Tibial nerve (tissue), 4 donors: Measurements from ENCODE around the gene SNX10. TPM values are rescaled to one million over a fixed set of nuclear protein-coding genes. Genes with fewer than 3 reads are reported as not detected.

ENCODE experiments used
- DNase-seq, 2 donors: peaks; one replicate each; pipeline ENCODE4 v3.0.0-alpha.2; 2019; ENCODE audit warnings: low spot score in 2 of 2
- H3K27ac ChIP-seq, 4 donors: fragments of 200-600 bp; sonication (generic) in 3 of 4; one replicate each; pipeline ENCODE4 v1.5.1; 2017 to 2019; ENCODE audit warnings: mild to moderate bottlenecking in 1 of 4
- H3K27me3 ChIP-seq, 2 donors: fragments of 200-600 bp; sonication (generic) in 1 of 2; one replicate each; pipeline versions ENCODE4 v1.5.1 to v1.6.0; 2017 to 2019
- H3K36me3 ChIP-seq, 3 donors: fragments of 200-600 bp; sonication (generic); one replicate each; pipeline ENCODE4 v1.5.1; 2018 to 2019
- H3K4me1 ChIP-seq, 4 donors: fragments of 200-600 bp; sonication (generic) in 3 of 4; one replicate each; pipeline ENCODE4 v1.5.1; 2017 to 2019
- H3K4me3 ChIP-seq, 4 donors: fragments of 200-600 bp; sonication (generic) in 3 of 4; one replicate each; pipeline ENCODE4 v1.5.1; 2017 to 2019; ENCODE audit warnings: mild to moderate bottlenecking in 1 of 4, moderate library complexity in 1 of 4
- H3K9me3 ChIP-seq, 4 donors: fragments of 200-600 bp; sonication (generic) in 3 of 4; one replicate each; pipeline ENCODE4 v1.5.1; 2017 to 2019
- CTCF ChIP-seq, 5 experiments: fragments of 200-600 bp in 3 of 5; fragments of 450-650 bp in 2 of 5; sonication (generic) in 3 of 5; IDR thresholded peaks; one replicate each; pipeline ENCODE4 v1.5.1; 2016 to 2019; ENCODE audit warnings: antibody characterized with exemption in 5 of 5, mild to moderate bottlenecking in 3 of 5, moderate library complexity in 2 of 5
- EP300 ChIP-seq, 2 donors: sonication (generic); formaldehyde crosslinking; IDR thresholded peaks; one replicate each; pipeline ENCODE4 v1.6.1; 2017; ENCODE audit warnings: antibody characterized with exemption in 2 of 2, mild to moderate bottlenecking in 1 of 2
- POLR2A ChIP-seq, 2 donors: fragments of 450-650 bp; IDR thresholded peaks; one replicate each; pipeline ENCODE4 v1.6.1; 2017; ENCODE audit warnings: antibody characterized with exemption in 2 of 2, mild to moderate bottlenecking in 2 of 2, moderate library complexity in 2 of 2
- WGBS, 2 donors: methylation state at CpG; one replicate each; pipeline ENCODE4 v1.1.5; 2018; 5-methylcytosine and 5-hydroxymethylcytosine counted together
- total RNA-seq, 4 donors: library from RNA; depleted of rRNA; stranded (reverse); fragments of >200 nt; gene quantifications; one replicate each; pipeline ENCODE4 v1.1.0, GENCODE V29; 2016

The SNX10 gene
- total RNA-seq, 4 donors from 2014 or later, result 1.7 to 15.9 (median 2.5) TPM

DNA sequence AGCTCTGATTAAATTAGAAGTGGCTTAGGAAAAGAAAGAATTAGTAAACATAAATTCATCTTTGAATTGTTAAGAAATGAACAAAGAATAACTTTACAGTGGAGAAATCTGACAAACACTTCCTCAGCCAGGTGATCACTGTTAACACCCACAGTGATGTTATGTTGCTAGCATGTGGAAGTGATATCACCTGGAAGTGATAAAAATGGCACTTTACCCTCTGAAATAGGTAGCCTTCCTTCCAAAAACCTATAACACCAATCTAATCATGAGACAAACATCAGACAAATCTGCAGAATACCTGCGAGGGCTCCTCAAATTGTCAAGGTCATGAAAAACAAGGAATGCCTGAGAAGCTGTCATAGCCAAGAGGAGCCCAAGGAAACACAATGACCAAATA lies 59.5 kb downstream of the SNX10 start:
- Histone ChIP-seq H3K27ac (no peak overlapping the region), H3K4me3 (no peak overlapping the region), H3K4me1 (no peaks in the 10 kb centered on the region), H3K27me3 (no peaks in the 10 kb centered on the region), H3K36me3 (no peaks in the 10 kb centered on the region), H3K9me3 (no peaks in the 10 kb centered on the region)
- WGBS, 2 donors, result 95 to 100% methylated on average over 1 of the region's 1 CpG
- DNase-seq, result no peak
- TF ChIP-seq EP300 (IDR thresholded peaks at IDR 0.05) (no peak), POLR2A (IDR thresholded peaks at IDR 0.05) (no peak), CTCF (IDR thresholded peaks at IDR 0.05) (no peak)

- H3K27me3 ChIP-seq, result no peaks in the 10 kb centered on the region
- WGBS, 2 donors, result 92 to 95% methylated on average over 3 of the region's 3 CpGs
- H3K4me3 ChIP-seq, result no peak overlapping the region
- H3K4me1 ChIP-seq, result no peaks in the 10 kb centered on the region
- H3K27ac ChIP-seq, result no peak overlapping the region
- TF ChIP-seq POLR2A (IDR thresholded peaks at IDR 0.05), result no peak
- no peak for TF ChIP-seq EP300 (IDR thresholded peaks at IDR 0.05)
- TF ChIP-seq CTCF (IDR thresholded peaks at IDR 0.05), result no peak
- no peaks in the 10 kb centered on the region for H3K9me3 ChIP-seq
- DNase-seq, result no peak
- no peaks in the 10 kb centered on the region for H3K36me3 ChIP-seq
Measured at GRCh38 chr7:26356229-26356628, 64.6 kb downstream of the SNX10 start.

DNA sequence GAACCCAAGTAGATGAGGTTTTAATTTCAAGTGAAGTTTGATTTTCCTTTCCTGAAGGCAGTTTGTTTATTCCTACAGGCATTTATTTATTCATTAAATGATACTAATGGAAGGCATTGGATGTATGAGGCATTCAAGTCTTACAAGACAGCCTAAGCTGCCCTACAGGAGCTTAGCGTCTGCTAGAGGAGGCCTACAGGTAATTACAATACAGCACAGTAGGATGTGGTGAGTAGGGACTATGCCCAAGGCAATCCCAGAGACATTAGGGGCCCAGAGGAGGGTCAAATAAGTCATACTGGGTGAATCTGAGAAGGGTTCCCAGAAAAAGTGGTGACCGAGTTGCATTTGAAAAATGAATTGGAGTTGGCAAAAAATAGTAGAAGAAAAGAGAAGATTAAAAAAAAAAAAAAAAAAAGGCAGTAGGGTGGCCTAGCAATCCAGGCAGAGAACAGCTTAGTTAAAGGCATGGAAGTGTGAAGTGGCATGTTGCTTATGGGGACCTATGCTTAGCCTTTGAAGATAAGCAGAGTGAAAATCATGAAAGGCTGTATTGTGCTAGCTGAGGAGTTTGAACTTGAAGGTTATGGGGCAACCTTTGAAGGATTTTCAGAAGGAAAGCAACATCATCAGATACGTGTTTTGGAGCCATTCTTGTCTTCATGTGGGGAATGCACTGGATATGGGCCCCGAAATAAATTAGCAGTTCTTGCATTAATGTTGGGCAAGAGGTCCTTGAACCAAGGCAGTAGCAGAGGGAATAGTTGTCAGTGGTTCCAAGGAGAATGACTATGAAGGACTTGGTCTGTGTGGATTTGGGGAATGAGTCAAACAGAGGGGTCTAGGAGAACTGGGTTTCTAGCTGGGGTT lies 65.5 kb downstream of the SNX10 start:
- TF ChIP-seq EP300 (IDR thresholded peaks at IDR 0.05) (no peak), POLR2A (IDR thresholded peaks at IDR 0.05) (no peak), CTCF (IDR thresholded peaks at IDR 0.05) (no peak)
- WGBS, 2 donors, result 69 to 74% methylated on average over 3 to 4 of the region's 4 CpGs
- Histone ChIP-seq H3K9me3 (no peaks in the 10 kb centered on the region), H3K27ac (no peak overlapping the region), H3K27me3 (no peaks in the 10 kb centered on the region), H3K36me3 (no peaks in the 10 kb centered on the region), H3K4me3 (no peak overlapping the region), H3K4me1 (no peaks in the 10 kb centered on the region)
- DNase-seq, result no peak

DNA sequence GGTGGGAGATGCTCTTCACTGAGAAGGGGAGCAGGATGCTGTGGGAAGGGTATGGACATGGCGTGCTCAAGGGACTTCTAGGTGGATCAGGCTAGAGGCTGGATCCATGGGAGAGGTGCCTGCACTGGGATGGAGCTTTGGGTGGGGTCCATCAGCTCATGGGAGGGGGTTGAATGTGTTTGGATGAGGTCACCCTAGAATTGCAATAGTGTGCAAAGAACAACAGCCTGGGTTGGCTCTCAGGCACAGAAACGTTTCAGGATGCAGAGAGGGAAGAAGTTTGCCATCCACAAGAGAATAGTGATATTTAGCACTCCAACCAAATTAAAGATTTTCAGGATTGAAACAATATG lies 66.1 kb downstream of the SNX10 start:
- no peaks in the 10 kb centered on the region for H3K4me1 ChIP-seq
- TF ChIP-seq EP300 (IDR thresholded peaks at IDR 0.05), result no peak
- TF ChIP-seq POLR2A (IDR thresholded peaks at IDR 0.05), result no peak
- no peak for TF ChIP-seq CTCF (IDR thresholded peaks at IDR 0.05)
- DNase-seq, result no peak
- H3K27ac ChIP-seq, result no peak overlapping the region
- H3K36me3 ChIP-seq, result no peaks in the 10 kb centered on the region
- WGBS, 2 donors, result 74 to 77% methylated on average over 2 of the region's 2 CpGs
- H3K4me3 ChIP-seq, result no peak overlapping the region
- H3K27me3 ChIP-seq, result no peaks in the 10 kb centered on the region
- H3K9me3 ChIP-seq, result no peaks in the 10 kb centered on the region

- Histone ChIP-seq H3K4me3 (no peak overlapping the region), H3K36me3 (no peaks in the 10 kb centered on the region), H3K4me1 (no peaks in the 10 kb centered on the region), H3K9me3 (no peaks in the 10 kb centered on the region), H3K27ac (no peak overlapping the region), H3K27me3 (no peaks in the 10 kb centered on the region)
- TF ChIP-seq POLR2A (IDR thresholded peaks at IDR 0.05) (no peak), EP300 (IDR thresholded peaks at IDR 0.05) (no peak), CTCF (IDR thresholded peaks at IDR 0.05) (no peak)
- WGBS, 2 donors, result 44 to 50% methylated on average over 3 of the region's 3 CpGs
- DNase-seq, result no peak
Measured at GRCh38 chr7:26360650-26361049, 69.0 kb downstream of the SNX10 start.
